ENCODE results near the gene ADAMTS9.

Gene ADAMTS9

GRCh38 chr3:64716110-64716710 is 28.4 kb upstream of the ADAMTS9 start:
- H3K27ac ChIP-seq, result no peak overlapping the region
- H3K9me3 ChIP-seq, result no peaks in the 10 kb centered on the region
- H3K27me3 ChIP-seq, result no peaks in the 10 kb centered on the region
- no peak overlapping the region for H3K4me2 ChIP-seq
- no peak for TF ChIP-seq Cebpa-rat (IDR thresholded peaks at IDR 0.05)
- no peak overlapping the region for H3K9ac ChIP-seq
- H3K36me3 ChIP-seq, result no peaks in the 10 kb centered on the region
- H3K4me1 ChIP-seq, result no peaks in the 10 kb centered on the region
- no peaks in the 10 kb centered on the region for H4K20me1 ChIP-seq
- no peak overlapping the region for H3K4me3 ChIP-seq

GRCh38 chr3:64715211-64715982 is 27.6 kb upstream of the ADAMTS9 start:
- no peaks in the 10 kb centered on the region for H3K27me3 ChIP-seq
- no peaks in the 10 kb centered on the region for H4K20me1 ChIP-seq
- H3K4me2 ChIP-seq, result no peak overlapping the region
- no peak for TF ChIP-seq Cebpa-rat (IDR thresholded peaks at IDR 0.05)
- H3K27ac ChIP-seq, result no peak overlapping the region
- peaks cover 4% of the 10 kb centered on the region for H3K4me1 ChIP-seq
- no peaks in the 10 kb centered on the region for H3K36me3 ChIP-seq
- H3K9ac ChIP-seq, result no peak overlapping the region
- H3K9me3 ChIP-seq, result no peaks in the 10 kb centered on the region
- H3K4me3 ChIP-seq, result no peak overlapping the region

- TF ChIP-seq Cebpa-rat (IDR thresholded peaks at IDR 0.05), result no peak
- no peaks in the 10 kb centered on the region for H3K36me3 ChIP-seq
- H4K20me1 ChIP-seq, result no peaks in the 10 kb centered on the region
- H3K4me3 ChIP-seq, result no peak overlapping the region
- H3K27ac ChIP-seq, result no peak overlapping the region
- H3K4me1 ChIP-seq, result peaks cover 11% of the 10 kb centered on the region
- H3K9me3 ChIP-seq, result no peaks in the 10 kb centered on the region
- no peaks in the 10 kb centered on the region for H3K27me3 ChIP-seq
- H3K4me2 ChIP-seq, result no peak overlapping the region
- H3K9ac ChIP-seq, result no peak overlapping the region
Measured at GRCh38 chr3:64708456-64708855, 20.7 kb upstream of the ADAMTS9 start.

- TF ChIP-seq Cebpa-rat (IDR thresholded peaks at IDR 0.05), result no peak
- Histone ChIP-seq H3K4me1 (peaks cover 11% of the 10 kb centered on the region), H3K27ac (no peak overlapping the region)
Measured at GRCh38 chr3:64705946-64706345, 18.1 kb upstream of the ADAMTS9 start.

GRCh38 chr3:64696896-64697295 is 9.1 kb upstream of the ADAMTS9 start:
- no peaks in the 10 kb centered on the region for H3K4me1 ChIP-seq
- H3K27ac ChIP-seq, result no peak overlapping the region
- H3K4me2 ChIP-seq, result no peak overlapping the region
- H3K4me3 ChIP-seq, result no peak overlapping the region
- no peaks in the 10 kb centered on the region for H3K36me3 ChIP-seq
- H3K9me3 ChIP-seq, result no peaks in the 10 kb centered on the region
- H3K27me3 ChIP-seq, result no peaks in the 10 kb centered on the region
- TF ChIP-seq Cebpa-rat (IDR thresholded peaks at IDR 0.05), result no peak
- no peaks in the 10 kb centered on the region for H4K20me1 ChIP-seq
- H3K9ac ChIP-seq, result no peak overlapping the region

More at GRCh38 chr3:64705946-64706345, 18.1 kb upstream of the ADAMTS9 start:
- Histone ChIP-seq H3K4me3 (no peak overlapping the region), H3K9ac (no peak overlapping the region), H3K9me3 (no peaks in the 10 kb centered on the region), H3K36me3 (no peaks in the 10 kb centered on the region), H3K27me3 (no peaks in the 10 kb centered on the region), H4K20me1 (no peaks in the 10 kb centered on the region), H3K4me2 (no peak overlapping the region)

GRCh38 chr3:64694114-64694513 is 6.3 kb upstream of the ADAMTS9 start:
- Histone ChIP-seq H3K4me2 (no peak overlapping the region), H3K36me3 (no peaks in the 10 kb centered on the region), H3K9me3 (no peaks in the 10 kb centered on the region), H3K27me3 (no peaks in the 10 kb centered on the region), H3K4me3 (no peak overlapping the region), H4K20me1 (no peaks in the 10 kb centered on the region), H3K4me1 (0 out of 2 replicates have a peak, but pooled peaks cover 1% of the 10 kb centered on the region), H3K9ac (no peak overlapping the region), H3K27ac (no peak overlapping the region)
- TF ChIP-seq Cebpa-rat (IDR thresholded peaks at IDR 0.05), result no peak

GRCh38 chr3:64693031-64693430 is 5.2 kb upstream of the ADAMTS9 start:
- no peak overlapping the region for H3K9ac ChIP-seq
- H3K27me3 ChIP-seq, result peaks cover 10% of the 10 kb centered on the region; the same call in 1 of the 2 replicates
- no peak overlapping the region for H3K4me3 ChIP-seq
- no peak overlapping the region for H3K27ac ChIP-seq
- H3K4me1 ChIP-seq, result peaks cover 9% of the 10 kb centered on the region; the same call in 1 of the 2 replicates
- H4K20me1 ChIP-seq, result no peaks in the 10 kb centered on the region
- no peak for TF ChIP-seq Cebpa-rat (IDR thresholded peaks at IDR 0.05)
- H3K4me2 ChIP-seq, result no peak overlapping the region; the same call in 1 of the 2 replicates
- H3K9me3 ChIP-seq, result 0 out of 2 replicates have a peak, but pooled peaks cover 2% of the 10 kb centered on the region
- H3K36me3 ChIP-seq, result no peaks in the 10 kb centered on the region

- Histone ChIP-seq H4K20me1 (no peaks in the 10 kb centered on the region), H3K4me3 (no peak overlapping the region), H3K9me3 (peaks cover 9% of the 10 kb centered on the region; the same call in 1 of the 2 replicates), H3K4me1 (peaks cover 17% of the 10 kb centered on the region), H3K27ac (no peak overlapping the region), H3K9ac (no peak overlapping the region), H3K36me3 (no peaks in the 10 kb centered on the region), H3K4me2 (no peak overlapping the region), H3K27me3 (peaks cover 21% of the 10 kb centered on the region; the same call in 1 of the 2 replicates)
- TF ChIP-seq Cebpa-rat (IDR thresholded peaks at IDR 0.05), result no peak
Measured at GRCh38 chr3:64691051-64691450, 3.3 kb upstream of the ADAMTS9 start.

GRCh38 chr3:64687086-64687780 is 567 bp downstream of the ADAMTS9 start:
- TF ChIP-seq Cebpa-rat (IDR thresholded peaks at IDR 0.05), result no peak
- Histone ChIP-seq H3K9me3 (peaks cover 22% of the 10 kb centered on the region), H3K27ac (no peak overlapping the region), H3K4me3 (peak overlapping the region; percentile 69), H3K9ac (no peak overlapping the region; the same call in 1 of the 2 replicates), H3K36me3 (no peaks in the 10 kb centered on the region), H3K27me3 (peaks cover 21% of the 10 kb centered on the region; the same call in 1 of the 2 replicates), H3K4me1 (peaks cover 17% of the 10 kb centered on the region), H3K4me2 (peak overlapping the region; percentile 73), H4K20me1 (no peaks in the 10 kb centered on the region)

Measured in BLaER1 (cell line).